Lower lobe of right lung (tissue), 2 donors: ENCODE measurements around the gene TBC1D2. TPM values are rescaled to one million over a fixed set of nuclear protein-coding genes. Genes with fewer than 3 reads are reported as not detected.

ENCODE experiments used
- ATAC-seq, 2 donors: fragments of 200-7000 bp; cut with Tn5 transposase; one replicate each; pipeline ENCODE4 v1.9.1; 2020 to 2022; ENCODE audit warnings: mild to moderate bottlenecking in 2 of 2, moderate library complexity in 2 of 2
- DNase-seq: peaks from one replicate; pipeline ENCODE4 v3.0.0-alpha.2; 2020
- H3K27ac ChIP-seq: fragments of 200-600 bp; one replicate; pipeline ENCODE4 v1.8.0; 2022
- H3K27me3 ChIP-seq: fragments of 200-600 bp; one replicate; pipeline ENCODE4 v1.8.0; 2022; ENCODE audit warnings: low read depth
- H3K36me3 ChIP-seq: fragments of 200-600 bp; one replicate; pipeline ENCODE4 v1.8.0; 2022; ENCODE audit warnings: mild to moderate bottlenecking
- H3K4me1 ChIP-seq: fragments of 200-600 bp; one replicate; pipeline ENCODE4 v1.8.0; 2022
- H3K4me3 ChIP-seq: fragments of 200-600 bp; one replicate; pipeline ENCODE4 v1.8.0; 2022; ENCODE audit warnings: mild to moderate bottlenecking
- H3K9me3 ChIP-seq: fragments of 200-600 bp; one replicate; pipeline ENCODE4 v1.8.0; 2022
- intact Hi-C: fragments of 100-400 bp; cut with DNase I; formaldehyde crosslinking; loops from one replicate; pipeline ENCODE4 v1.11.0; 2022
- total RNA-seq: library from RNA; stranded (reverse); fragmentation: NEBNext Ultra II Directional; extraction: Animal tissue kit (Norgen Biotek cat#: 25700); gene quantifications from one replicate; pipeline ENCODE4 v1.2.1, GENCODE V29; 2021
- TF ChIP-seq, protein P1 (sequence below): fragments of 200-600 bp; IDR thresholded peaks from one replicate; pipeline ENCODE4 v1.8.0; 2022; ENCODE audit warnings: antibody characterized with exemption, mild to moderate bottlenecking
- donor health status: DM: no; HTN: yes; CAD: no; lungs with severe emphysema.

The TBC1D2 gene
- total RNA-seq, 1 donor from 2014 or later, result 64.3 TPM

DNA sequence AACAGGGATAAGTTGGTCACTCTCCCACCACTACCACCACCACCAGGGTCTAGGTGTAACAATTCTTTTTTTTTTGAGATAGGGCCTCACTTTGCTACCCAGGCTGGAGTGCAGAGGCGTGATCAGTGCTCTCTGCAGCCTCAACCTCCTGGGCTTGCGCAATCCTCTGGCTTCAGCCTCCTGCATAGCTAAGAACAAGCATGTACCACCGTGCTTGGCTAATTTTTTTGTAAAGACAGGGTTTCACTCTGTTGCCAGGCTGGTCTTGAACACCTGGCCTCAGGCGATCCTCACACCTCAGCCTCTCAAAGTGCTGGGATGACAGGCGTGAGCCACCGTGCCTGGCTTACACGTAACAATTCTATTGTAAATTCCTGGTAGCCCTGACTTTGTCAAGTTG is 90.5 kb downstream of the TBC1D2 start:
- H3K27me3 ChIP-seq, result no peaks in the 10 kb centered on the region
- ATAC-seq, result no peak
- DNase-seq, result no peak
- H3K4me3 ChIP-seq, result no peak overlapping the region
- H3K27ac ChIP-seq, result no peak overlapping the region
- no peaks in the 10 kb centered on the region for H3K36me3 ChIP-seq
- H3K4me1 ChIP-seq, result peaks cover 15% of the 10 kb centered on the region
- intact Hi-C loops, result no loop called here
- TF ChIP-seq, protein P1, sequence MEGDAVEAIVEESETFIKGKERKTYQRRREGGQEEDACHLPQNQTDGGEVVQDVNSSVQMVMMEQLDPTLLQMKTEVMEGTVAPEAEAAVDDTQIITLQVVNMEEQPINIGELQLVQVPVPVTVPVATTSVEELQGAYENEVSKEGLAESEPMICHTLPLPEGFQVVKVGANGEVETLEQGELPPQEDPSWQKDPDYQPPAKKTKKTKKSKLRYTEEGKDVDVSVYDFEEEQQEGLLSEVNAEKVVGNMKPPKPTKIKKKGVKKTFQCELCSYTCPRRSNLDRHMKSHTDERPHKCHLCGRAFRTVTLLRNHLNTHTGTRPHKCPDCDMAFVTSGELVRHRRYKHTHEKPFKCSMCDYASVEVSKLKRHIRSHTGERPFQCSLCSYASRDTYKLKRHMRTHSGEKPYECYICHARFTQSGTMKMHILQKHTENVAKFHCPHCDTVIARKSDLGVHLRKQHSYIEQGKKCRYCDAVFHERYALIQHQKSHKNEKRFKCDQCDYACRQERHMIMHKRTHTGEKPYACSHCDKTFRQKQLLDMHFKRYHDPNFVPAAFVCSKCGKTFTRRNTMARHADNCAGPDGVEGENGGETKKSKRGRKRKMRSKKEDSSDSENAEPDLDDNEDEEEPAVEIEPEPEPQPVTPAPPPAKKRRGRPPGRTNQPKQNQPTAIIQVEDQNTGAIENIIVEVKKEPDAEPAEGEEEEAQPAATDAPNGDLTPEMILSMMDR, result no peak
- H3K9me3 ChIP-seq, result no peaks in the 10 kb centered on the region

DNA sequence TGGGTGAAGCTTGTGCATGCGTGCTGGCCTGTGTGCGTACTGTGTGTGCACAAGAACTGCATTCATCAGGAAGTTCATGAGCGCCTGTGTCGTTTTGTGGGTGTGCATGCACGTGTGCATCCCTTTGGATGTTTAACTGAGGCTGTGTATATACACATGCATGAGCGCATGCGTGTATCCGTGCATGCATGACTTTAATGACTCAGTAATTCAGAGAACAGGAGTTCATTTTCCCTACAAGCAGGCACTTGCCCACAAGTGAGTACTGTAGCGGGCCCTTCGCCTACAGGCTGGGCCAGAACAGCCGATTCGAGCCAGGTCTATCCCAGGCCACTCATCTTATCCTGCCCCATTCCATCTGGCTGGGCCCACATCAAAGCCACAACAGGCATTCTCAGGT is 92.8 kb downstream of the TBC1D2 start:
- no peak overlapping the region for H3K4me3 ChIP-seq
- H3K4me1 ChIP-seq, result no peaks in the 10 kb centered on the region
- H3K27me3 ChIP-seq, result no peaks in the 10 kb centered on the region
- no peaks in the 10 kb centered on the region for H3K9me3 ChIP-seq
- no peaks in the 10 kb centered on the region for H3K36me3 ChIP-seq
- intact Hi-C loops, result no loop called here
- no peak for ATAC-seq
- H3K27ac ChIP-seq, result no peak overlapping the region
- DNase-seq, result no peak
- TF ChIP-seq, protein P1, result no peak

DNA sequence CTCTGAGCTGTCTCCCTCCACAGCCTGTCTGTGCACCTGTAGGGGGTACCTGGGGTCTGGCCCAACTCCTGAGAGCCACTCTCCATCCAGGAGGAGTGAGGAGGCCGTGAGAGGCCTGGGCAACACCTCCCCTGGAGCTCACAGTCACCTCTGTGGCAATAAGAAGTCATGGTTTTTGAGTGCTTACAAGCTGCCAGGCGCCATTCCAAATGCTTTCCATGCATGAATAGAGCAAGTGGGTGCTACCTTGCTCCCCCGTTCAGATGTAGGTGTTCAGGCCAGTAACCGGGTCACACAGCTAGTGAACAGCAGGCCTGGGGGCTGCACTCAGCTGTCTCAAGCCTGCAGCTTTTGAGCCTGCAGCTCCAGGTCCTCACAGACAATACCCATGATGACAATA is 93.6 kb downstream of the TBC1D2 start:
- intact Hi-C loops, result no loop called here
- Histone ChIP-seq H3K27ac (no peak overlapping the region), H3K9me3 (no peaks in the 10 kb centered on the region), H3K36me3 (no peaks in the 10 kb centered on the region), H3K4me1 (no peaks in the 10 kb centered on the region), H3K4me3 (no peak overlapping the region), H3K27me3 (no peaks in the 10 kb centered on the region)
- ATAC-seq, result no peak
- no peak for DNase-seq
- TF ChIP-seq, protein P1, result no peak

DNA sequence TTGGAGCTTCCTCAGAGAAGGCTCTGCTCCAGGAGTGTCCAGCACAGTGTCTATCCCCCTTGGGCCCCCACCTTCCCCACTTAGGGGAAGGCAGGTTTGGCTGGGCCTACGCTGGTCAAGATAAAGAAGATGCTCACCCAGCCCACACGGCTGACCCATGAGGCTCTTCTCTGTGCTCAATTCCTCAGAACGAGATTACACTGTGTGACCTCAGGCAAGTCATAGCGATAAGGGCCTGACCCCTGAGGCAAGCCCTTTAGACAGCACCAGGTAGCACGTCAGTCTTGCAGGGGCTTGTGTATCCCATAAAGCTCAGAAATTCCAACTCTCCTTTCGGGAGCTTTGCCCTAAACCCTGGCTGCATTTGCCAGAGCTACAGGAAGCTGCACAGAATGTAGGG is 95.7 kb downstream of the TBC1D2 start:
- H3K9me3 ChIP-seq, result no peaks in the 10 kb centered on the region
- TF ChIP-seq, protein P1, result no peak
- H3K4me1 ChIP-seq, result no peaks in the 10 kb centered on the region
- ATAC-seq, result no peak
- H3K4me3 ChIP-seq, result no peak overlapping the region
- no peaks in the 10 kb centered on the region for H3K27me3 ChIP-seq
- no peak for DNase-seq
- H3K36me3 ChIP-seq, result peaks cover 9% of the 10 kb centered on the region
- intact Hi-C loops, result no loop called here
- H3K27ac ChIP-seq, result no peak overlapping the region

DNA sequence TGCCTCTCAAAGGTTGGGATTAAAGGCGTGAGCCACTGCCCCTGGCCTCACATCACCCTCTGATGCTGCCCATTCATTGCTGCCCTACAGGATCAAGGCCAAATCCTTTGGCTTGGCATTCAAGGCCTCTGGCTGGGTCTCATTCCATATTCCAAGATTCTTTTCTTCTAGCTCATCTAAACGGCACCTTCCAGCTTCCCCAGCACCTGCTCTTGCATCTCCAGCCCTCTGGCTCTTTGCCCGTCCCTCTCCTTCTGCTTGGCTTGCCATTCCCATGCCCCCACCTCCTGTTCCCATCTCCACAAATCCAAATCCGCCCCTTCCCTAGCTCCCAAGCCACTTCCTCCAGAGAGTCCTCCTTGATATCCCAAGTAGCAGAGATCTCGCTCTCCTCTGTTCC is 96.1 kb downstream of the TBC1D2 start:
- no peak for DNase-seq
- Histone ChIP-seq H3K4me3 (no peak overlapping the region), H3K9me3 (no peaks in the 10 kb centered on the region), H3K4me1 (no peaks in the 10 kb centered on the region), H3K27ac (no peak overlapping the region), H3K27me3 (no peaks in the 10 kb centered on the region), H3K36me3 (peaks cover 11% of the 10 kb centered on the region)
- TF ChIP-seq, protein P1, result no peak
- intact Hi-C loops, result no loop called here
- no peak for ATAC-seq
